GM12878 (cell line): Measurements from ENCODE around the gene ZNF469. TPM values are rescaled to one million over a fixed set of nuclear protein-coding genes. Genes with fewer than 3 reads are reported as not detected.

Experiments used
- ATAC-seq: fragments of 200-7000 bp; cut with Tn5 transposase; 3 replicates; pipeline ENCODE4 v1.9.1; 2020; ENCODE audit warnings: mild to moderate bottlenecking, moderate library complexity
- BruUV-seq: library from RNA; stranded (reverse); fragments of 400-500 nt; replicated peaks from 2 replicates; lab custom pipeline; 2021; lab: Mats Ljungman, UMichigan
- CTCF ChIA-PET: fragments of 300-600 bp; sonication (Branson Sonifier 250); formaldehyde crosslinking; extraction: SDS; loops from one replicate; lab custom pipeline; 2021; ENCODE audit warnings: inconsistent platforms; lab: Yijun Ruan, JAX
- POLR2A ChIA-PET: fragments of 350-600 bp; formaldehyde crosslinking; extraction: SDS; loops from one replicate; lab custom pipeline; 2021; ENCODE audit warnings: inconsistent platforms; lab: Charles Lee
- RAD21 ChIA-PET: fragments of 300-600 bp; sonication (Branson Sonifier 250); formaldehyde crosslinking; loops from one replicate; lab custom pipeline; 2023; ENCODE audit warnings: antibody characterized with exemption; ENCODE audit not compliant: unreplicated experiment; lab: Charles Lee
- SMC1A ChIA-PET: fragments of 300-600 bp; sonication (Branson Sonifier 250); formaldehyde crosslinking; loops from one replicate; lab custom pipeline; 2023; ENCODE audit not compliant: unreplicated experiment, uncharacterized antibody; lab: Charles Lee
- DNase-seq: peaks from one replicate; pipeline ENCODE4 v3.0.0-alpha.2; 2011; ENCODE audit warnings: low read depth, low spot score
- FAIRE-seq: peaks from 3 replicates; lab custom pipeline; 2011; peaks lifted over from hg19 to GRCh38; lab: Jason Lieb, UNC
- H2AFZ ChIP-seq: 2 replicates; pipeline ENCODE4 v1.6.0; 2011; ENCODE audit warnings: low read depth, low read length, control low read depth; ENCODE audit not compliant: control insufficient read depth
- H3K27ac ChIP-seq: 2 replicates; pipeline ENCODE4 v1.5.1; 2011; ENCODE audit warnings: control low read depth; ENCODE audit not compliant: control insufficient read depth, insufficient read depth
- H3K27me3 ChIP-seq, 2 experiments: replicated peaks in 1 of 2; 2 replicates each; pipeline versions ENCODE4 v1.6.0 to v1.6.1; 2011; ENCODE audit warnings: low read length in 1 of 2; ENCODE audit not compliant: control insufficient read depth in 2 of 2, insufficient read depth in 2 of 2
- H3K36me3 ChIP-seq, 2 experiments: 2 replicates each; pipeline ENCODE4 v1.5.1; 2011; ENCODE audit warnings: low read length in 1 of 2; ENCODE audit not compliant: control insufficient read depth in 2 of 2, insufficient read depth in 2 of 2
- H3K4me1 ChIP-seq: 2 replicates; pipeline ENCODE4 v1.6.1; 2011; ENCODE audit warnings: mild to moderate bottlenecking, low read length, moderate library complexity, mixed read lengths; ENCODE audit not compliant: control insufficient read depth, insufficient read depth
- H3K4me2 ChIP-seq: 2 replicates; pipeline ENCODE4 v1.6.0; 2011; ENCODE audit warnings: control low read depth; ENCODE audit not compliant: control insufficient read depth, insufficient read depth
- H3K4me3 ChIP-seq: fragments of 200-600 bp; sonication (generic); 2 replicates; pipeline ENCODE4 v1.5.1; 2016
- H3K79me2 ChIP-seq: 2 replicates; pipeline ENCODE4 v1.6.0; 2011; ENCODE audit warnings: low read length; ENCODE audit not compliant: control insufficient read depth, insufficient read depth
- H3K9ac ChIP-seq: 2 replicates; pipeline ENCODE4 v1.8.0; 2011; ENCODE audit warnings: low read length, control low read depth, mixed read lengths; ENCODE audit not compliant: control insufficient read depth, insufficient read depth
- H3K9me3 ChIP-seq: replicated peaks from 3 replicates; pipeline ENCODE4 v1.5.1; 2011; ENCODE audit warnings: mild to moderate bottlenecking, low read length; ENCODE audit not compliant: control insufficient read depth, insufficient read depth
- H4K20me1 ChIP-seq: 2 replicates; pipeline ENCODE4 v1.6.0; 2011; ENCODE audit not compliant: control insufficient read depth, insufficient read depth
- E4F1 ChIP-seq: fragments of 450-650 bp; IDR thresholded peaks from 2 replicates; pipeline ENCODE4 v1.6.1; 2018; ENCODE audit warnings: borderline replicate concordance, mild to moderate bottlenecking; ENCODE audit not compliant: partially characterized antibody
- ESRRA ChIP-seq: IDR thresholded peaks from 2 replicates; pipeline ENCODE4 v1.6.1; 2012; ENCODE audit warnings: mild to moderate bottlenecking, low read length, improper control_type of control experiment
- HDGF ChIP-seq: fragments of 450-650 bp; IDR thresholded peaks from 2 replicates; pipeline ENCODE4 v1.6.1; 2016; ENCODE audit warnings: antibody characterized with exemption
- IKZF2 ChIP-seq, 2 experiments: fragments of 450-650 bp; IDR thresholded peaks; 2 replicates each; pipeline ENCODE4 v1.6.1; 2017; ENCODE audit warnings: mild to moderate bottlenecking in 2 of 2, moderate library complexity in 2 of 2
- KLF5 ChIP-seq: fragments of 450-650 bp; IDR thresholded peaks from 2 replicates; pipeline ENCODE4 v1.6.1; 2014; ENCODE audit warnings: mild to moderate bottlenecking; ENCODE audit not compliant: partially characterized antibody
- MTA2 ChIP-seq: fragments of 450-650 bp; IDR thresholded peaks from 2 replicates; pipeline ENCODE4 v1.6.1; 2016; ENCODE audit warnings: low read depth, mild to moderate bottlenecking, moderate library complexity
- NFYB ChIP-seq: IDR thresholded peaks from 2 replicates; pipeline ENCODE4 v1.6.1; 2011; ENCODE audit warnings: low read depth, mild to moderate bottlenecking, low read length, improper control_type of control experiment, moderate library complexity; ENCODE audit not compliant: insufficient read depth
- SP1 ChIP-seq: IDR thresholded peaks from one replicate; pipeline ENCODE4 v1.6.1; 2011; ENCODE audit warnings: low read depth, low read length
- SUPT20H ChIP-seq: IDR thresholded peaks from 2 replicates; pipeline ENCODE4 v1.6.1; 2011; ENCODE audit warnings: low read depth, mild to moderate bottlenecking, low read length, moderate library complexity, borderline replicate concordance; ENCODE audit not compliant: control insufficient read depth
- ZNF274 ChIP-seq: IDR thresholded peaks from one replicate; pipeline ENCODE4 v1.8.0; 2011; ENCODE audit not compliant: insufficient read length, insufficient read depth
- WGBS: methylation state at CpG from one replicate; pipeline ENCODE4 v1.1.6; 2016; ENCODE audit warnings: low lambda C conversion rate; ENCODE audit not compliant: insufficient replicate concordance, insufficient coverage; ENCODE audit errors: missing lambda C conversion rate; 5-methylcytosine and 5-hydroxymethylcytosine counted together
- in situ Hi-C: fragments of 300-500 bp; cut with MboI; formaldehyde crosslinking; loops from 9 replicates; pipeline ENCODE4 v1.14.3; 2018; ENCODE audit warnings: mixed read lengths
- intact Hi-C: fragments of 100-400 bp; cut with micrococcal nuclease; formaldehyde crosslinking; loops from one replicate; pipeline ENCODE4 v1.14.2; 2022; ENCODE audit not compliant: unreplicated experiment
- polyA plus RNA-seq, 11 experiments: library from polyadenylated mRNA; depleted of rRNA in 4 of 11; unstranded in 6 of 11; stranded (reverse) in 5 of 11; fragments of >200 nt; fragmentation: Nextera tagmentation in 4 of 11; fragmentation: Illumina TruSeq in 1 of 11; extraction: Ambion mirVana in 4 of 11; extraction: Trizol in 1 of 11; gene quantifications; 1 replicate in 1 of 11; 2 replicates in 10 of 11; pipeline versions ENCODE4 v1.2.1 to v1.2.3, GENCODE V29; 2011 to 2016; ENCODE audit warnings: inconsistent platforms in 2 of 11, missing spikeins in 2 of 11, low read depth in 1 of 11
- total RNA-seq, 4 experiments: library from RNA; depleted of rRNA in 3 of 4; stranded (reverse); fragments of >200 nt in 3 of 4; fragmentation: Illumina TruSeq in 1 of 4; extraction: Trizol in 1 of 4; gene quantifications; 2 replicates each; pipeline versions ENCODE4 v1.2.1 to v1.2.3, GENCODE V29; 2013 to 2021

ZNF469 gene
- total and polyA plus RNA-seq, 10 of the 15 experiments (the other 5 are each of a cell fraction or from before 2014, with no cell fraction given) = 0.01 to 0.21 (median 0.04) TPM; not detected in 3

GRCh38 chr16:88370365-88370764 lies 12.4 kb upstream of the ZNF469 start:
- Histone ChIP-seq H3K9me3 (peaks cover 1% of the 10 kb centered on the region; the same call in 1 of the 3 replicates), H3K27ac (no peak overlapping the region), H2AFZ (no peak overlapping the region), H3K36me3 (no peaks in the 10 kb centered on the region), H3K79me2 (no peaks in the 10 kb centered on the region), H3K4me2 (no peak overlapping the region), H3K9ac (no peak overlapping the region), H4K20me1 (no peaks in the 10 kb centered on the region), H3K27me3 (no peaks in the 10 kb centered on the region), H3K4me3 (no peak overlapping the region), H3K4me1 (no peaks in the 10 kb centered on the region)
- FAIRE-seq (no peak), ATAC-seq (no peak), DNase-seq (no peak)
- TF ChIP-seq MTA2 (no peak), SUPT20H (no peak), ZNF274 (no peak), NFYB (no peak), ESRRA (no peak), IKZF2 (IDR thresholded peaks at IDR 0.05) (no peak), KLF5 (no peak), SP1 (no peak)
- WGBS = 57% methylated on average over 15 of the region's 15 CpGs
- CTCF ChIA-PET = no interaction called here
- RAD21 ChIA-PET = no interaction called here
- SMC1A ChIA-PET = no interaction called here
- POLR2A ChIA-PET = no interaction called here
- in situ Hi-C loops (no loop called here), intact Hi-C loops (no loop called here)
- BruUV-seq = no TSS peak

GRCh38 chr16:88372522-88372921 lies 10.2 kb upstream of the ZNF469 start:
- RAD21 ChIA-PET = no interaction called here
- no peak overlapping the region for H3K4me3 ChIP-seq
- DNase-seq (no peak), FAIRE-seq (no peak), ATAC-seq (no peak)
- no peak overlapping the region for H3K27ac ChIP-seq
- 0 out of 2 replicates have a peak, but pooled peaks have one; percentile 28 for TF ChIP-seq HDGF
- no peak for TF ChIP-seq E4F1
- H3K36me3 ChIP-seq = no peaks in the 10 kb centered on the region
- H3K27me3 ChIP-seq = no peaks in the 10 kb centered on the region
- H2AFZ ChIP-seq = no peak overlapping the region
- no peak overlapping the region for H3K4me2 ChIP-seq
- POLR2A ChIA-PET = no interaction called here
- H4K20me1 ChIP-seq = no peaks in the 10 kb centered on the region
- no peaks in the 10 kb centered on the region for H3K79me2 ChIP-seq
- H3K9ac ChIP-seq = no peak overlapping the region
- SMC1A ChIA-PET = no interaction called here
- intact Hi-C loops = no loop called here
- WGBS = 34% methylated on average over 2 of the region's 2 CpGs
- peaks cover 1% of the 10 kb centered on the region; the same call in 1 of the 3 replicates for H3K9me3 ChIP-seq
- no peaks in the 10 kb centered on the region for H3K4me1 ChIP-seq
- in situ Hi-C loops = no loop called here
- CTCF ChIA-PET = no interaction called here
- BruUV-seq = no TSS peak
